ENCODE data around the gene MR1.
A peak's percentile ranks its signal among the peaks of the same experiment; 100 is the strongest.

Gene MR1

GRCh38 chr1:181061487-181061886 lies 27.7 kb downstream of the MR1 start:
- peaks cover 37 to 56% (median 47%) of the 10 kb centered on the region in 10 experiments for H3K4me1 ChIP-seq
- peak overlapping the region in 9 of 11 experiments; percentile 72 to 89 (median 80); a peak in 17 of 22 replicates for H3K9ac ChIP-seq
- H3K9me3 ChIP-seq (replicated peaks in 1 of 11): peaks cover 15 to 20% (median 17%) of the 10 kb centered on the region in 11 experiments
- H3K4me3 ChIP-seq: peak overlapping the region in 7 of 10 experiments; percentile 29 to 64 (median 53); a peak in 10 of 20 replicates
- H3K36me3 ChIP-seq: peaks cover 0 to 29% (median 10%) of the 10 kb centered on the region in 11 experiments; a peak in 10 of 22 replicates
- H3K27me3 ChIP-seq: no peaks in the 10 kb centered on the region
- no peaks in the 10 kb centered on the region; a peak in 1 of 22 replicates for H4K20me1 ChIP-seq
- no peak for TF ChIP-seq Cebpa-rat (IDR thresholded peaks at IDR 0.05)
- peak overlapping the region; percentile 73 to 92 (median 87) for H3K4me2 ChIP-seq
- H3K27ac ChIP-seq: peak overlapping the region; percentile 73 to 98 (median 92); a peak in 20 of 22 replicates

- peaks cover 0 to 22% (median 10%) of the 10 kb centered on the region in 11 experiments; a peak in 10 of 22 replicates for H3K36me3 ChIP-seq
- H3K9me3 ChIP-seq (replicated peaks in 1 of 11): peaks cover 15 to 25% (median 18%) of the 10 kb centered on the region in 11 experiments
- H3K4me2 ChIP-seq: peak overlapping the region; percentile 73 to 92 (median 87)
- no peaks in the 10 kb centered on the region for H3K27me3 ChIP-seq
- H4K20me1 ChIP-seq: no peaks in the 10 kb centered on the region; a peak in 1 of 22 replicates
- H3K4me3 ChIP-seq: peak overlapping the region; percentile 2 to 64 (median 44); a peak in 17 of 20 replicates
- H3K27ac ChIP-seq: peak overlapping the region; percentile 73 to 98 (median 92)
- peaks cover 37 to 56% (median 47%) of the 10 kb centered on the region in 10 experiments for H3K4me1 ChIP-seq
- no peak for TF ChIP-seq Cebpa-rat (IDR thresholded peaks at IDR 0.05)
- H3K9ac ChIP-seq: peak overlapping the region; percentile 61 to 89 (median 80)
These were observed 28.4 kb downstream of the MR1 start for GRCh38 chr1:181061891-181062835.

- Histone ChIP-seq H3K27ac (peak overlapping the region; percentile 73 to 98 (median 92)), H3K27me3 (no peaks in the 10 kb centered on the region), H3K4me2 (peak overlapping the region; percentile 73 to 92 (median 87)), H4K20me1 (no peaks in the 10 kb centered on the region; a peak in 1 of 22 replicates), H3K9me3 (replicated peaks in 1 of 11) (peaks cover 15 to 27% (median 24%) of the 10 kb centered on the region in 11 experiments), H3K36me3 (peaks cover 0 to 18% (median 10%) of the 10 kb centered on the region in 11 experiments; a peak in 10 of 22 replicates), H3K4me3 (peak overlapping the region; percentile 2 to 64 (median 44); a peak in 12 of 20 replicates), H3K9ac (peak overlapping the region; percentile 61 to 89 (median 80)), H3K4me1 (peaks cover 37 to 56% (median 47%) of the 10 kb centered on the region in 10 experiments)
- peak in 9 of 11 experiments; percentile 36 to 76 (median 60); a peak in 10 of 22 replicates for TF ChIP-seq Cebpa-rat (IDR thresholded peaks at IDR 0.05)
These were observed 29.1 kb downstream of the MR1 start for GRCh38 chr1:181062836-181063428.

- H3K27me3 ChIP-seq: no peaks in the 10 kb centered on the region
- H3K9ac ChIP-seq: peak overlapping the region in 8 of 11 experiments; percentile 30 to 89 (median 78); a peak in 9 of 22 replicates
- H3K4me3 ChIP-seq: no peak overlapping the region
- H3K4me1 ChIP-seq: peaks cover 37 to 56% (median 47%) of the 10 kb centered on the region in 10 experiments
- no peak for TF ChIP-seq Cebpa-rat (IDR thresholded peaks at IDR 0.05)
- peaks cover 9 to 24% (median 19%) of the 10 kb centered on the region in 11 experiments for H3K9me3 ChIP-seq (replicated peaks in 1 of 11)
- H3K27ac ChIP-seq: peak overlapping the region; percentile 73 to 98 (median 92); a peak in 20 of 22 replicates
- H4K20me1 ChIP-seq: no peaks in the 10 kb centered on the region; a peak in 1 of 22 replicates
- H3K4me2 ChIP-seq: peak overlapping the region; percentile 41 to 92 (median 87)
- H3K36me3 ChIP-seq: peaks cover 0 to 9% (median 5%) of the 10 kb centered on the region in 11 experiments; a peak in 10 of 22 replicates
These were observed 30.3 kb downstream of the MR1 start for GRCh38 chr1:181064011-181064623.

GRCh38 chr1:181064702-181065101 lies 30.9 kb downstream of the MR1 start:
- no peak overlapping the region for H3K4me3 ChIP-seq
- H3K9ac ChIP-seq: peak overlapping the region in 3 of 11 experiments; percentile 82 to 89 (median 84); a peak in 4 of 22 replicates
- H3K4me2 ChIP-seq: peak overlapping the region; percentile 41 to 92 (median 87); a peak in 20 of 22 replicates
- H3K27me3 ChIP-seq: no peaks in the 10 kb centered on the region
- H3K9me3 ChIP-seq (replicated peaks in 1 of 11): peaks cover 3 to 18% (median 13%) of the 10 kb centered on the region in 11 experiments
- H4K20me1 ChIP-seq: no peaks in the 10 kb centered on the region; a peak in 1 of 22 replicates
- TF ChIP-seq Cebpa-rat (IDR thresholded peaks at IDR 0.05): no peak
- peaks cover 0 to 4% (median 0%) of the 10 kb centered on the region in 11 experiments; a peak in 4 of 22 replicates for H3K36me3 ChIP-seq
- peaks cover 37 to 54% (median 47%) of the 10 kb centered on the region in 10 experiments for H3K4me1 ChIP-seq
- peak overlapping the region in 9 of 11 experiments; percentile 82 to 98 (median 93); a peak in 14 of 22 replicates for H3K27ac ChIP-seq

GRCh38 chr1:181073638-181074037 lies 39.9 kb downstream of the MR1 start:
- no peak overlapping the region for H3K9ac ChIP-seq
- H3K36me3 ChIP-seq: no peaks in the 10 kb centered on the region; a peak in 1 of 22 replicates
- peaks cover 20 to 23% (median 21%) of the 10 kb centered on the region in 10 experiments for H3K4me1 ChIP-seq
- H3K4me3 ChIP-seq: no peak overlapping the region
- H3K27ac ChIP-seq: no peak overlapping the region
- no peaks in the 10 kb centered on the region for H3K27me3 ChIP-seq
- no peak overlapping the region for H3K4me2 ChIP-seq
- H4K20me1 ChIP-seq: no peaks in the 10 kb centered on the region
- H3K9me3 ChIP-seq (replicated peaks in 1 of 11): peaks cover 15 to 30% (median 21%) of the 10 kb centered on the region in 11 experiments
- TF ChIP-seq Cebpa-rat (IDR thresholded peaks at IDR 0.05): no peak

- no peaks in the 10 kb centered on the region for H3K27me3 ChIP-seq
- H3K27ac ChIP-seq: no peak overlapping the region
- H3K9me3 ChIP-seq (replicated peaks in 1 of 11): peaks cover 15 to 22% (median 20%) of the 10 kb centered on the region in 11 experiments
- no peak for TF ChIP-seq Cebpa-rat (IDR thresholded peaks at IDR 0.05)
- peaks cover 40 to 45% (median 43%) of the 10 kb centered on the region in 10 experiments for H3K4me1 ChIP-seq
- no peak overlapping the region for H3K4me2 ChIP-seq
- H3K9ac ChIP-seq: no peak overlapping the region
- H4K20me1 ChIP-seq: no peaks in the 10 kb centered on the region
- H3K36me3 ChIP-seq: no peaks in the 10 kb centered on the region; a peak in 1 of 22 replicates
- no peak overlapping the region for H3K4me3 ChIP-seq
These were observed 42.1 kb downstream of the MR1 start for GRCh38 chr1:181075766-181076350.
